ENCODE data around the gene OXER1. TPM values are rescaled to one million over a fixed set of nuclear protein-coding genes. Genes with fewer than 3 reads are reported as not detected.

OXER1 gene
- total RNA-seq = 1 to 10 TPM; 4.7 to 6.9 TPM

GRCh38 chr2:42764096-42764495, at the start of gene OXER1:
Gene OXER1, minus strand, starts transcription at chr2:42764135. Its CDS starts 73 bp downstream, at chr2:42764062.
- no peak for ATAC-seq
- no peak within 1 kb of the TSS for H3K27ac ChIP-seq
- no peak within 1 kb of the TSS for H3K4me3 ChIP-seq

DNA sequence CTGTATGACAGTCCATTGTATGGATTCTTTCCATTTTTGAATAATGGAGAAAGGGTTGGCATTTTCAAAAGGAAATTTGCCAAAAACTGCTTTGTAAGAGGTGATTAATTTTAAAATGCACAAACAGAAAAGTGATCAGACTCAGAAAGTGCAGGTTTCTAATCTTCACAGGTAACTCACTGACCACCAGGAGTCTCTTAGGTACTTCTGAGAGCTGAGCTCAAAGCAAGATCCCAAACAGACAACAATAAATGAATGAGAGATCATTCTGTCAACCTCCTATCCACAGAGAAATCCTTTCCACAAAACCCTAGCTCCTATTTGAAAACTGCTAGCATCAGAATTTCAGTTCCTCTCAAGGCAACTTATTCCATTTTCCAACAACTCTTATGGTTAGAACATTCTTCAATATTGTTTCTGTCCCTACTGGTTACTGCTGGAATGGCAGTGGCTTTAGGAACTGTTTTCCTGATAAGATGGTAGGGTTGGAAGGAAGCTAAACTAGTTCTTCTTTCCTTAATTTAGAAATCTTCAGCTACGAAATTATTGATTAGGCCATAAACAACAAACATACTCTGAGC, 49.1 kb upstream of the OXER1 start:
- WGBS, 2 donors = 0 to 9% methylated on average over 1 of the region's 1 CpG
- Histone ChIP-seq H3K27ac (no peak overlapping the region), H3K4me3 (no peak overlapping the region), H3K36me3 (replicated peaks in 1 of 2; ENCODE audit: insufficient read depth in 1 of 2, low read depth in 2 of 2) (no peaks in the 10 kb centered on the region), H3K4me1 (peaks cover 23% of the 10 kb centered on the region), H3K9me3 (no peaks in the 10 kb centered on the region), H3K27me3 (no peaks in the 10 kb centered on the region)
- intact Hi-C loops (cut with DNase I) = no loop called here
- TF ChIP-seq, protein P1, sequence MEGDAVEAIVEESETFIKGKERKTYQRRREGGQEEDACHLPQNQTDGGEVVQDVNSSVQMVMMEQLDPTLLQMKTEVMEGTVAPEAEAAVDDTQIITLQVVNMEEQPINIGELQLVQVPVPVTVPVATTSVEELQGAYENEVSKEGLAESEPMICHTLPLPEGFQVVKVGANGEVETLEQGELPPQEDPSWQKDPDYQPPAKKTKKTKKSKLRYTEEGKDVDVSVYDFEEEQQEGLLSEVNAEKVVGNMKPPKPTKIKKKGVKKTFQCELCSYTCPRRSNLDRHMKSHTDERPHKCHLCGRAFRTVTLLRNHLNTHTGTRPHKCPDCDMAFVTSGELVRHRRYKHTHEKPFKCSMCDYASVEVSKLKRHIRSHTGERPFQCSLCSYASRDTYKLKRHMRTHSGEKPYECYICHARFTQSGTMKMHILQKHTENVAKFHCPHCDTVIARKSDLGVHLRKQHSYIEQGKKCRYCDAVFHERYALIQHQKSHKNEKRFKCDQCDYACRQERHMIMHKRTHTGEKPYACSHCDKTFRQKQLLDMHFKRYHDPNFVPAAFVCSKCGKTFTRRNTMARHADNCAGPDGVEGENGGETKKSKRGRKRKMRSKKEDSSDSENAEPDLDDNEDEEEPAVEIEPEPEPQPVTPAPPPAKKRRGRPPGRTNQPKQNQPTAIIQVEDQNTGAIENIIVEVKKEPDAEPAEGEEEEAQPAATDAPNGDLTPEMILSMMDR (IDR thresholded peaks at IDR 0.05) = peak; percentile 14 to 62 (median 54)
- no peak for TF ChIP-seq POLR2A (IDR thresholded peaks at IDR 0.05)
- ATAC-seq (no peak), DNase-seq (peak in 1 of 4 donors; percentile 38)

More at GRCh38 chr2:42764096-42764495, at the start of gene OXER1:
- 52 to 63% methylated on average over 4 to 5 of the region's 5 CpGs for WGBS, 2 donors
- Histone ChIP-seq H3K36me3 (replicated peaks in 1 of 2; ENCODE audit: insufficient read depth in 1 of 2, low read depth in 2 of 2) (no peaks in the 10 kb centered on the region), H3K9me3 (no peaks in the 10 kb centered on the region), H3K4me1 (no peaks in the 10 kb centered on the region), H3K27me3 (no peaks in the 10 kb centered on the region)
- peak in 1 of 4 donors; percentile 22 for DNase-seq
- TF ChIP-seq POLR2A (IDR thresholded peaks at IDR 0.05) = no peak
- TF ChIP-seq, protein P1 (IDR thresholded peaks at IDR 0.05) = no peak
- intact Hi-C loops (cut with DNase I) = no loop called here

GRCh38 chr2:42810971-42811811, 47.3 kb upstream of the OXER1 start:
- DNase-seq = peak; percentile 34 to 47 (median 36)
- WGBS, 2 donors = 23 to 53% methylated on average over 31 to 46 of the region's 51 CpGs
- TF ChIP-seq, protein P1 (IDR thresholded peaks at IDR 0.05) = no peak
- peak in 2 of 3 donors; percentile 4 to 34 for TF ChIP-seq POLR2A (IDR thresholded peaks at IDR 0.05)
- Histone ChIP-seq H3K27ac (peak overlapping the region; percentile 96 to 99 (median 98)), H3K36me3 (replicated peaks in 1 of 2; ENCODE audit: insufficient read depth in 1 of 2, low read depth in 2 of 2) (no peaks in the 10 kb centered on the region), H3K27me3 (no peaks in the 10 kb centered on the region), H3K4me1 (peaks cover 23% of the 10 kb centered on the region), H3K9me3 (no peaks in the 10 kb centered on the region), H3K4me3 (peak overlapping the region; percentile 6 to 14)
- intact Hi-C loops (cut with DNase I) = no loop called here
- no peak for ATAC-seq

DNA sequence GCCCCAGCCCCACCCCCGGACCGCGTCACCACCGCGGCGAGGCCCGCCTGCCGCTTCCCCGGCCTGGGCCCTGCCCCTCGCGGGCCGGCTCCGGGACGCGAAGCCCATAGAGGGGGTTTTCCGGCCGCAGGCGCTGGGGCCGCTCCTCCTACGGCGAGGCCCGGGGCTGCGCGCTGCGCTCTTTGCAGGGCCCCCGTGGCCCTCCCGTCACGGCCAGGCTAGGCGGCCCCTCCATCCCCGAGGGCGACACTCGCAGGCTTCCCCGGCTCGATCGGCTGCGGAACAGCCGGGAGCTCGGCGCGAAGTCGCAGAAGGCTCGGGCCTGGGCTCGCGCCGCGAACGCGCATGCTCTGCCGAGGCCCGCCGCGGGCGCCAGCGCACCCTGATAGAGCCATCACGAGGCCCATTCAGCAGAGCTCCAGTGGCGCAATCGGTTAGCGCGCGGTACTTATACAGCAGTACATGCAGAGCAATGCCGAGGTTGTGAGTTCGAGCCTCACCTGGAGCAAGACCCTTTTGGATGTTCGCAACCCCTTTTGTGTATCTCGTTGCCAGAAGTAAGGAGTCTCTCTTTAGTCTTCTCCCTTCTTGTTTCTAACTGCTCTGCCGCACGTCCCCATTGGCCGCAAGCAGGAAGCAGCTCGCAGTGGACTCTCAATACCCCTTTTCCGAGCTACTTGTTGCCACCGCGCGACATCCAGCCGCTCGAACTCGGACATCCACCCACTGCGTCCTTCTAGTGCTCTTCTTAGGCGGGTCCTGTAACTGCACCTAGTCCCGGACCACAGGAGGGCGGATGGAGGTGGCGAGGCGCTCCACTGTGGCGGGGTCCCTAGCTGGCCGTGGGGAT, 46.4 kb upstream of the OXER1 start:
- no peaks in the 10 kb centered on the region for H3K27me3 ChIP-seq
- DNase-seq (peak; percentile 96 to 97 (median 96)), ATAC-seq (peak; percentile 89)
- no peaks in the 10 kb centered on the region for H3K9me3 ChIP-seq
- H3K4me3 ChIP-seq = peak overlapping the region; percentile 6 to 23
- no peaks in the 10 kb centered on the region for H3K36me3 ChIP-seq (replicated peaks in 1 of 2; ENCODE audit: insufficient read depth in 1 of 2, low read depth in 2 of 2)
- H3K27ac ChIP-seq = peak overlapping the region; percentile 96 to 99 (median 98)
- H3K4me1 ChIP-seq = peaks cover 23% of the 10 kb centered on the region
- 3% methylated on average over 17 to 51 of the region's 83 CpGs for WGBS, 2 donors
- TF ChIP-seq, protein P1 (IDR thresholded peaks at IDR 0.05) = peak in 1 of 7 experiments; percentile 12
- peak; percentile 89 to 91 (median 90) for TF ChIP-seq POLR2A (IDR thresholded peaks at IDR 0.05)
- intact Hi-C loops (cut with DNase I) = no loop called here
